Left hindlimb (tissue), 1 donor: ENCODE measurements around the gene ALG10B.
"Not testable (repeated sequence)": the region's sequence is repeated elsewhere in the genome, so short reads cannot be mapped to it uniquely, and the experiment has no call there.

ENCODE experiments used
- DNase-seq: peaks from one replicate; pipeline ENCODE4 v3.0.0-alpha.2; 2018

The ALG10B gene

GRCh38 chr12:38316391-38317129 lies at the start of gene ALG10B:
Gene ALG10B (plus strand): TSS chr12:38316774. CDS start chr12:38316894, 120 bp downstream.
- peak; percentile 96 for DNase-seq

GRCh38 chr12:38268612-38269011 lies 48.0 kb upstream of the ALG10B start:
- no peak for DNase-seq

- DNase-seq, result no peak
These were observed 46.7 kb upstream of the ALG10B start for GRCh38 chr12:38269897-38270296.

- no peak for DNase-seq
These were observed 36.8 kb upstream of the ALG10B start for GRCh38 chr12:38279756-38280155.

- no peak for DNase-seq
These were observed 33.7 kb upstream of the ALG10B start for GRCh38 chr12:38282886-38283285.

- DNase-seq, result no peak
These were observed 27.2 kb upstream of the ALG10B start for GRCh38 chr12:38289396-38289795.

GRCh38 chr12:38291160-38291559 lies 25.4 kb upstream of the ALG10B start:
- DNase-seq, result no peak

GRCh38 chr12:38302972-38303371 lies 13.6 kb upstream of the ALG10B start:
- DNase-seq, result not testable (repeated sequence)

GRCh38 chr12:38321966-38322365 lies 5.4 kb downstream of the ALG10B start:
- DNase-seq, result not testable (repeated sequence)

GRCh38 chr12:38324912-38325311 lies 8.3 kb downstream of the ALG10B start:
- DNase-seq, result no peak

GRCh38 chr12:38327356-38327755 lies 10.8 kb downstream of the ALG10B start:
- DNase-seq, result no peak

GRCh38 chr12:38328306-38328895 lies 11.8 kb downstream of the ALG10B start:
- no peak for DNase-seq

GRCh38 chr12:38330414-38330813 lies 13.8 kb downstream of the ALG10B start:
- not testable (repeated sequence) for DNase-seq

GRCh38 chr12:38332814-38333213 lies 16.2 kb downstream of the ALG10B start:
- DNase-seq, result no peak

- DNase-seq, result no peak
These were observed 25.9 kb downstream of the ALG10B start for GRCh38 chr12:38342444-38342843.

- not testable (repeated sequence) for DNase-seq
These were observed 26.7 kb downstream of the ALG10B start for GRCh38 chr12:38343256-38343655.

GRCh38 chr12:38343916-38344315 lies 27.3 kb downstream of the ALG10B start:
- DNase-seq, result not testable (repeated sequence)

GRCh38 chr12:38350342-38351174 lies 34.0 kb downstream of the ALG10B start:
- DNase-seq, result no peak

- not testable (repeated sequence) for DNase-seq
These were observed 34.6 kb downstream of the ALG10B start for GRCh38 chr12:38351175-38351508.

- no peak for DNase-seq
These were observed 50.9 kb downstream of the ALG10B start for GRCh38 chr12:38367506-38367905.

- no peak for DNase-seq
These were observed 53.7 kb downstream of the ALG10B start for GRCh38 chr12:38370311-38370710.

- DNase-seq, result no peak
These were observed 57.2 kb downstream of the ALG10B start for GRCh38 chr12:38373784-38374183.

- no peak for DNase-seq
These were observed 58.2 kb downstream of the ALG10B start for GRCh38 chr12:38374751-38375150.
